SU-DHL-6 (cell line): Measurements from ENCODE around the gene GNG14.
"Not testable (repeated sequence)": the region's sequence is repeated elsewhere in the genome, so short reads cannot be mapped to it uniquely, and the experiment has no call there.

Experiments used
- EZH2phosphoT487 ChIP-seq: fragments of 200-600 bp; sonication (generic), shearing (Covaris generic); conservative IDR thresholded peaks from 2 replicates; pipeline ENCODE4 v1.6.1; 2018; ENCODE audit warnings: mild to moderate bottlenecking, antibody characterized with exemption, low read length, moderate library complexity, mixed read lengths
- TF ChIP-seq, protein P1 (sequence below): fragments of 200-600 bp; sonication (generic); IDR thresholded peaks from one replicate; pipeline ENCODE4 v1.5.1; 2017; ENCODE audit warnings: antibody characterized with exemption, mild to moderate bottlenecking, low read length, moderate library complexity; ENCODE audit not compliant: insufficient read depth, poor library complexity, severe bottlenecking

DNA sequence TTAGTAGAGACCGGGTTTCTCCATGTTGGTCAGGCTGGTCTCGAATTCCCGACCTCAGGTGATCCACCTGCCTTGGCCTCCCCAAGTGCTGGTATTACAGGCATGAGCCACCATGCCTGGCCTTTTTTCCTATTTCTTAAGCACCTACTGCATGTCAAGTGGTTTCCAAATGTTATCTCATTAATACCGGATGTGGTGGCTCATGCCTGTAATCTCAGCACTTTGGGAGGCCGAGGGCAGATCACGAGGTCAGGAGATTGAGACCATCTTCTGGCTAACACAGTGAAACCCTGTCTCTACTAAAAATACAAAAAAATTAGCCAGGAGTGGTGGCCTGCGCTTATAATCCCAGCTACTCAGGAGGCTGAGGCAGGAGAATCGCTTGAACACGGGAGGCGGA is 37.8 kb downstream of the GNG14 start:
- TF ChIP-seq, protein P1, sequence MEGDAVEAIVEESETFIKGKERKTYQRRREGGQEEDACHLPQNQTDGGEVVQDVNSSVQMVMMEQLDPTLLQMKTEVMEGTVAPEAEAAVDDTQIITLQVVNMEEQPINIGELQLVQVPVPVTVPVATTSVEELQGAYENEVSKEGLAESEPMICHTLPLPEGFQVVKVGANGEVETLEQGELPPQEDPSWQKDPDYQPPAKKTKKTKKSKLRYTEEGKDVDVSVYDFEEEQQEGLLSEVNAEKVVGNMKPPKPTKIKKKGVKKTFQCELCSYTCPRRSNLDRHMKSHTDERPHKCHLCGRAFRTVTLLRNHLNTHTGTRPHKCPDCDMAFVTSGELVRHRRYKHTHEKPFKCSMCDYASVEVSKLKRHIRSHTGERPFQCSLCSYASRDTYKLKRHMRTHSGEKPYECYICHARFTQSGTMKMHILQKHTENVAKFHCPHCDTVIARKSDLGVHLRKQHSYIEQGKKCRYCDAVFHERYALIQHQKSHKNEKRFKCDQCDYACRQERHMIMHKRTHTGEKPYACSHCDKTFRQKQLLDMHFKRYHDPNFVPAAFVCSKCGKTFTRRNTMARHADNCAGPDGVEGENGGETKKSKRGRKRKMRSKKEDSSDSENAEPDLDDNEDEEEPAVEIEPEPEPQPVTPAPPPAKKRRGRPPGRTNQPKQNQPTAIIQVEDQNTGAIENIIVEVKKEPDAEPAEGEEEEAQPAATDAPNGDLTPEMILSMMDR: not testable (repeated sequence)
- TF ChIP-seq EZH2phosphoT487: not testable (repeated sequence)
